ENCODE results near the gene YIPF6.
"Not testable (repeated sequence)": the region's sequence is repeated elsewhere in the genome, so short reads cannot be mapped to it uniquely, and the experiment has no call there.

Gene YIPF6

GRCh38 chrX:68498508-68499379 is at the start of gene YIPF6:
TSS of gene YIPF6 (plus strand) at chrX:68499051. CDS start at chrX:68499067, 16 bp downstream.
- peak; percentile 11 for DNase-seq

- no peak for DNase-seq
Observed at GRCh38 chrX:68451720-68452119, 47.1 kb upstream of the YIPF6 start.

- DNase-seq: no peak
Observed at GRCh38 chrX:68454476-68455150, 44.2 kb upstream of the YIPF6 start.

DNA sequence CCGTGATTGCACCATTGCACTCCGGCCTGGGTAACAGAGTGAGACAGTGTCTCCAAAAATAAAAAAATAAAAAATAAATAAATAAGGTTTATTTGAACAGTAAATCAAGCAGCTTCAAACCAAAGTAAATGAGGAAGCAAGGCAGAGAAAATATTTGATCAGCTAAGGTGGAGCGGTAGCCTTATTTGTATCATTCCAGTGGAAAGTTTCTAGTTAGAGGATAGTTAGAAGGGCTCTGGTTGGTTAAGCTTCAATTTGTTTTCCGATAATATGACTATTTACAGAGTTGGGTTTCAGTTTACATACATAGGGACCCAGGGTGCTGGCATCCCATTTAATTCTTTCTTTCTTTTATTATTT is 43.7 kb upstream of the YIPF6 start:
- DNase-seq: no peak

GRCh38 chrX:68461093-68461492 is 37.8 kb upstream of the YIPF6 start:
- no peak for DNase-seq

GRCh38 chrX:68461576-68461975 is 37.3 kb upstream of the YIPF6 start:
- DNase-seq: no peak

GRCh38 chrX:68462197-68462596 is 36.7 kb upstream of the YIPF6 start:
- DNase-seq: no peak

DNA sequence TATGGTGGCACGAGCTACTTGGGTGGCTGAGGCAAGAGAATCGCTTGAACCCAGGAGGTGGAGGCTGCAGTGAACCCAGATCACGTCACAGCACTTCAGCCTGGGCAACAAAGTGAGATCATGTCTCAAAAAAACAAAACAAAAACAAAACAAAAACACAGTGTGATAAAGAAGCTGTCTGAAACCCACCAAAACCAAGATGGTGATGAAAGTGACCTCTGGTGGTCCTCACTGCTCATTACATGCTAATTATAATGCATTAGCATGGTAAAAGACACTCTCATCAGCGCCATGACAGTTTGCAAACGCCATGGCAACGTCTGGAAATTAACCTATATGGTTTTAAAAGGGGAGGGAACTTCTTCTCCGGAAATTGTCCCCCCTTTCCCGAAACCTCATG is 36.2 kb upstream of the YIPF6 start:
- peak; percentile 16 for DNase-seq

DNA sequence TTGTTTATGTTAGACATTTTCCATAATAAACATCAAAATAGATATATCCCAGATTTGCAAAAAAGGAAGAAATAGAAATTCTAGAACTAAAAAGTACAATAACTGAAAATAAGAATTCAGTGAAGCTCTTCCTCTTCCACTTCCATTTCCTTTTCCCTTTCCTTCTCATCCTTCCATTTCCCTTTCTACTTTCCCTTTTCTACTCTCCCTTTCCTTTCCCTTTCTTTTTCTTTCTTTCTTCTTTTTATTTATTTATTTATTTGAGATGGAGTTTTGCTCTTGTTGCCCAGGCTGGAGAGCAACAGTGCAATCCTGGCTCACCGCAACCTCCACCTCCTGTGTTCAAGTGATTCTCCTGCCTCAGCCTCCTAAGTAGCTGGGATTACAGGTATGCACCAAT is 35.0 kb upstream of the YIPF6 start:
- DNase-seq: no peak

GRCh38 chrX:68464796-68465195 is 34.1 kb upstream of the YIPF6 start:
- DNase-seq: no peak

GRCh38 chrX:68480969-68481368 is 17.9 kb upstream of the YIPF6 start:
- no peak for DNase-seq

DNA sequence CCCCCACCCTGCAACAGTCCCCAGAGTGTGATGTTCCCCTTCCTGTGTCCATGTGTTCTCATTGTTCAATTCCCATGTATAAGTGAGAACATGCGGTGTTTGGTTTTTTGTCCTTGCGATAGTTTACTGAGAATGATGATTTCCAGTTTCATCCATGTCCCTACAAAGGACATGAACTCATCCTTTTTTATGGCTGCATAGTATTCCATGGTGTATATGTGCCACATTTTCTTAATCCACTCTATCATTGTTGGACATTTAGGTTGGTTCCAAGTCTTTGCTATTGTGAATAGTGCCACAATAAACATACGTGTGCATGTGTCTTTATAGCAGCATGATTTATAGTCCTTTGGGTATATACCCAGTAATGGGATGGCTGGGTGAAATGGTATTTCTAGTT is 12.7 kb upstream of the YIPF6 start:
- DNase-seq: not testable (repeated sequence)

GRCh38 chrX:68487254-68487653 is 11.6 kb upstream of the YIPF6 start:
- DNase-seq: no peak

DNA sequence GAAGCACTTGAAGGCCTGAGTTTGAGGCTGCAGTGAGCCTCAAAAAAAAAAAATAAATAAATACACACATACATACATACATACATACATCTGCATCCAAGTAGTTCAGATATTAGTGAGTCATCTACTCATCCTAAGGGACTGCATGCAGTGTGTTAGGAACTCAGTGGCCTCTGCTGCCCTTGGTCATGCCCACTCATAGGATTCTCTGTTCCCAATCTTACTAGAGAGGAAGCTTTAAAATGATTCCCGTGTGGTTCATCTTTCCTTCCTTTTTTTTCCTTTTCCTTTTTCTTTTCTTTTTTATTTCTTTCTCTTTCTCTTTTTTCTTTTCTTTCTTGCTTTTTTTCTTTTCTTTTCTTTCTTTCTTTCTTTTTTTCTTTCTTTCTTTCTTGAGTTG is 10.9 kb upstream of the YIPF6 start:
- no peak for DNase-seq

DNA sequence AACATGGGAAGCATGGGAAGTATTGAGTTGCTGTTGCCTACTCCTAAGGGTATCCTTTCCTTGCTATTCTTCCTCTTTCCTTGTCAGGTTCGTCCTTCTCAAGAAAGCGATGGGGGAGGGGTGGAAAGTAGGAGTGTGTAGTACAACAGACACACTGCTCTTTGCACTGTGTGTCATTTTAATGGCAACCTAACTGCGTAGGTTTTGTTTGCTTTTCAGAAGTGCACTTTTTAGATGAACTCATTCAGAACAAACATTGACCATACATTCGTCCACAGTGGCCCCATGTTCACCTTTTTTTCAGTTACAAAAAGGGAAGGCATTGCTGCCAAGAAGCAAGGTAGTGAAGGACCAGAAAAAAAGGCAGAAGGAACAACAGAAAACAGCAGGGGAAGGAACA is 10.2 kb upstream of the YIPF6 start:
- DNase-seq: no peak

DNA sequence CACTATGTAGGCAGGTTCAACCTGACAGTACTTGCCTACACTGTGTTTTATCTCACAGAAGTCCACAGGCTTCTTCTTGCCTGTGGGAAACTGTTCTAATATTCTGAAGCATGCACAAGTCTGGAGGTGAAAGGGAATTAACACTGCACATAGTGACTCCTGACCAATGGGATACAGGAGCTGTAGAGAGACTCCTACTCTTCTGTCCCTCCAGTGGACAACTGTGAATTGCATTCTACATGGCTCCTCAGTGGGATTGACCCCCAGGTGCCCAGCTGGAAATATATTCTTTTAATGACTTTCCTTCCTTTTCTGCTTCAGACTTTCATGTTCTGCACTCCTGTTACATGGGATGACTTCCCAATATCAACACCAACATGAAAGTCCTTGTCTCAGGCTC is 8.2 kb upstream of the YIPF6 start:
- DNase-seq: no peak

DNA sequence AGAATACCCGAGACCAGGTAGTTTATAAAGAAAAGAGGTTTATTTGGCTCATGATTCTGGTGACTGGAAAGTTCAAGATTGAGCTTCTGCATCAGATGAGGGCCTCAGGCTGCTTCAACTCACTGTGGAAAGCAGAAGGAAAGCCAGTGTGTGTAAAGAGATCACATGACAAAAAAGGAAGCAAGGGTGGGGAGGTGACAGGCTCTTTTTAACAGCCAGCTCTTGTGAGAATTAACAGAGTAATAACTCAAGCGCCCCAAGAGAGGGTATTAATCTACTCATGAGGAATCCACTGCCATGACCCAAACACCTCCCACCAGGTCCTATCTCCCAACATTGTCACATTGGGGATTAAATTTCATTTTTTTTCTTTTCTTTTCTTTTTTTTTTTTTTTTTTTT is 6.3 kb upstream of the YIPF6 start:
- no peak for DNase-seq

DNA sequence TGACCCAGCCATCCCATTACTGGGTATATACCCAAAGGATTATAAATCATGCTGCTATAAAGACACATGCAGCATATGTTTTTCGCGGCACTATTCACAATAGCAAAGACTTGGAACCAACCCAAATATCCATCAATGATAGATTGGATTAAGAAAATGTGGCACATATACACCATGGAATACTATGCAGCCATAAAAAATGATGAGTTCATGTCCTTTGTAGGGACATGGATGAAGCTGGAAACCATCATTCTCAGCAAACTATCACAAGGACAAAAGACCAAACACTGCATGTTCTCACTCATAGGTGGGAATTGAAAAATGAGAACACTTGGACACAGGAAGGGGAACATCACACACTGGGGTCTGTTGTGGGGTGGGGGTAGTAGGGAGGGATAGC is 5.1 kb upstream of the YIPF6 start:
- not testable (repeated sequence) for DNase-seq

DNA sequence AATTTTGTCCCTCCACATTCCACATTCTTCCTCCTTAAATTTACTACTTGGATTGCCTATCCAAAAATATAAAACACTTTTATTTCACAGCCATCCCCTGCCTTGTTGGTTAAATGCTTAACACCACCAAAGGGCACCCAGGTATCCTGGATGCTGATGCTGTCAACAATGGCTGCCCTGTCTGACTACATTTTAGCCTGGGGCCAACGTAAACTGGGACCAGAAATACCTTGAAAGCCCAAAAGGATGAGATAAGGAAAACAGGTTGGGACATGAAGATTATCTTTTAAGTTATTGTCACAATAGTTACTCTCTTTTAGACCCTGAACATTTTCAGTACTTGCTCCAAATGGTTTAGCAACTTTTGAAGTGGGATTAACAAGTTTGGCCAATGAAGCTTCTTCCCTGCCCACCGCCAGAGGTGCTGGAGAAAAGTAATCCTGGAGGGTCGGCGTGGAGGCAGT is 775 bp upstream of the YIPF6 start:
- DNase-seq: peak; percentile 10

DNA sequence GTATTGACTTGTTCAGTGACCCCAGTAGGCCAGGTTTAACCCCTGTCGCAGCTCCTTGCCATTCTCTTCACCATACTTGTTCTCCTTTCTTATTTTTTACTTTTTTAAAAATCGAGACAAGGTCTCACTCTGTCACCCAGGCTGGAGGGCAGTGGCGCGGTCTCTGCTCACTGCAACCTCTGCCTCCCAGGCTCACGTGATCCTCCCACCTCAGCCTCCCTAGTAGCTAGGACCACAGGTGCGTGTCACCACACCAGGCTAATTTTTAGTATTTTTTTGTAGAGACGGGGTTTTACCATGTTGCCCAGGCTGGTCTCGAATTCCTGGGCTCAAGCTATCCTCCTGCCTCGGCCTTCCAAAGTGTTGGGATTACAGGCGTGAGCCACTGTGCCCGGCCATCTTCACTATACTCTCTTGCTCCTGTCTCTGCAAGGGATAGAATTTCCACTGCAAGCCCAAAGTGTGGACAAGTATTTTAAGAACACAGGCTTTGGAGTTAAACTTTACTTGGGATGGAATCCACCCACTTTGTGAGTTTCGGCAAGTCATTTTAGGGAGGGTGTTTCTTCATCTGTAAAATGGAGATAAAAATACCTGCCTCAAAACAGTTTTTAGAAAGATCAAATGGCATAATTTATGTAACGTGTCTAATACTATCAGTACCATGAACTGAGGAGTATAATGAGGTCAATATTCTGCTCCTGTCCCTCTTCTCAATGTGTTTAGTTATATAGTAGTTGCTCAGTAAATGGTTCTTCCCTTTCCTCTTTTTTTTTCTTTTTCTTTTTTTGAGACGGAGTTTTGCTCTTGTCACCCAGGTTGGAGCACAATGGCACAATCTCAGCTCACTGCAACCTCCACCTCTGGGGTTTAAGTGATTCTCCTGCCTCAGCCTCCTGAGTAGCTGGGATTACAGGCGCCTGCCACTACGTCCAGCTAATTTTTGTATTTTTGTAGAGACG is 973 bp downstream of the YIPF6 start:
- DNase-seq: no peak

- DNase-seq: no peak
Observed at GRCh38 chrX:68503836-68504636, 5.2 kb downstream of the YIPF6 start.

DNA sequence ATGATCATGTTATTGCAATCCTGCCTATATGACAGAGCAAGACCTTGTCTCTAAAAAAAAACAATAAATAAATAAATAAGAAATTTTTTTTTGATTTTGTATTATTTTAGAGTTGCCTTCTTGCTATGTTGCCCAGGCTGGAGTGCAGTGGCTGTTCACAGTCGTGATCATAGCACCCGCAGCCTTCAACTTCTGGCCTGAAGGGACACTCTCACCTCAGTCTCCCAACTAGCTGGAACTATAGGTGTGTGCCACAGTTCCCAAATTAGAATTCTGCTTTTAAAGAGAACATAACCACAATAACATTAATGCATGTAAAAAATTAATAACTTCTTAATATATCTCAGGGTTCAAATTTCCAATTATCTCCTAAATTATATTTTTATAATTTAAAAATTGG is 7.8 kb downstream of the YIPF6 start:
- no peak for DNase-seq
